IMR-90 (cell line): ENCODE results near the gene RET. TPM values are rescaled to one million over a fixed set of nuclear protein-coding genes. Genes with fewer than 3 reads are reported as not detected.

ENCODE experiments used
- ATAC-seq: fragments of 200-7000 bp; cut with Tn5 transposase; 2 replicates; pipeline ENCODE4 v1.9.1; 2020; ENCODE audit warnings: low read depth, mild to moderate bottlenecking, moderate library complexity
- BruUV-seq: library from RNA; stranded (reverse); fragments of 400-500 nt; replicated peaks from 2 replicates; lab custom pipeline; 2021; lab: Mats Ljungman, UMichigan
- CTCF ChIA-PET: fragments of 300-600 bp; formaldehyde crosslinking; extraction: SDS; loops from one replicate; lab custom pipeline; 2021; ENCODE audit warnings: antibody characterized with exemption; lab: Yijun Ruan, JAX
- POLR2A ChIA-PET: fragments of 300-600 bp; sonication (Branson Sonifier 250); formaldehyde crosslinking; loops from one replicate; lab custom pipeline; 2022; ENCODE audit warnings: antibody characterized with exemption; ENCODE audit not compliant: unreplicated experiment; lab: Charles Lee
- DNase-seq: peaks from one replicate; pipeline ENCODE4 v3.0.0; 2013
- H2AFZ ChIP-seq: replicated peaks from 2 replicates; pipeline ENCODE3; 2013; ENCODE audit warnings: low read length, mild to moderate bottlenecking; ENCODE audit not compliant: poor library complexity
- H2AK5ac ChIP-seq: 2 replicates; pipeline ENCODE4 v1.6.1; 2013; ENCODE audit warnings: low read depth, low read length, inconsistent platforms
- H2AK9ac ChIP-seq: replicated peaks from 2 replicates; pipeline ENCODE3; 2013; ENCODE audit warnings: mild to moderate bottlenecking, low read depth, low read length, moderate library complexity; ENCODE audit not compliant: poor library complexity
- H2BK120ac ChIP-seq: 2 replicates; pipeline ENCODE4 v1.6.1; 2013; ENCODE audit warnings: low read depth, low read length, inconsistent platforms
- H2BK15ac ChIP-seq: 3 replicates; pipeline ENCODE4 v1.6.1; 2013; ENCODE audit warnings: low read depth, low read length, inconsistent platforms
- H2BK20ac ChIP-seq: 2 replicates; pipeline ENCODE4 v1.6.1; 2013; ENCODE audit warnings: low read depth, mild to moderate bottlenecking, inconsistent platforms, low read length, moderate library complexity
- H2BK5ac ChIP-seq: 2 replicates; pipeline ENCODE4 v1.6.1; 2013; ENCODE audit warnings: mild to moderate bottlenecking, low read depth, low read length, inconsistent platforms; ENCODE audit not compliant: poor library complexity, severe bottlenecking
- H3K14ac ChIP-seq: replicated peaks from 2 replicates; pipeline ENCODE4 v1.6.1; 2013; ENCODE audit warnings: low read depth, low read length, inconsistent platforms
- H3K18ac ChIP-seq: 2 replicates; pipeline ENCODE4 v1.6.1; 2013; ENCODE audit warnings: low read depth, low read length, control low read depth
- H3K23ac ChIP-seq: 2 replicates; pipeline ENCODE4 v1.6.1; 2013; ENCODE audit warnings: low read depth, low read length, inconsistent platforms
- H3K27ac ChIP-seq: 2 replicates; pipeline ENCODE4 v1.5.1; 2013; ENCODE audit warnings: mild to moderate bottlenecking, control low read depth, low read length; ENCODE audit not compliant: insufficient read depth
- H3K27me3 ChIP-seq: 2 replicates; pipeline ENCODE4 v1.6.1; 2013; ENCODE audit warnings: low read length; ENCODE audit not compliant: control insufficient read depth, insufficient read depth
- H3K36me3 ChIP-seq: 2 replicates; pipeline ENCODE4 v1.6.1; 2013; ENCODE audit warnings: low read length, mixed read lengths; ENCODE audit not compliant: control insufficient read depth, insufficient read depth
- H3K4ac ChIP-seq: 2 replicates; pipeline ENCODE4 v1.6.1; 2013; ENCODE audit warnings: low read depth, low read length, inconsistent platforms
- H3K4me1 ChIP-seq: 2 replicates; pipeline ENCODE4 v1.6.1; 2013; ENCODE audit warnings: low read length, mixed read lengths; ENCODE audit not compliant: control insufficient read depth, insufficient read depth
- H3K4me2 ChIP-seq: 2 replicates; pipeline ENCODE4 v1.6.1; 2013; ENCODE audit warnings: low read depth, mild to moderate bottlenecking, control low read depth, low read length, moderate library complexity
- H3K4me3 ChIP-seq: 2 replicates; pipeline ENCODE4 v1.5.1; 2013; ENCODE audit warnings: low read depth, mild to moderate bottlenecking, control low read depth, low read length, moderate library complexity; ENCODE audit not compliant: insufficient read depth
- H3K56ac ChIP-seq: 2 replicates; pipeline ENCODE4 v1.6.1; 2013; ENCODE audit warnings: low read length, inconsistent platforms; ENCODE audit not compliant: insufficient read depth; ENCODE audit errors: extremely low read depth
- H3K79me1 ChIP-seq, 2 experiments: 2 replicates each; pipeline ENCODE4 v1.6.1; 2013; ENCODE audit warnings: low read length in 2 of 2, inconsistent platforms in 1 of 2, low read depth in 1 of 2
- H3K9ac ChIP-seq: 2 replicates; pipeline ENCODE4 v1.6.1; 2013; ENCODE audit warnings: low read depth, low read length, control low read depth
- H3K9me1 ChIP-seq: 2 replicates; pipeline ENCODE4 v1.6.1; 2013; ENCODE audit warnings: low read length, inconsistent platforms; ENCODE audit not compliant: insufficient read depth
- H3K9me3 ChIP-seq: 2 replicates; pipeline ENCODE4 v1.6.1; 2013; ENCODE audit warnings: low read length; ENCODE audit not compliant: control insufficient read depth, insufficient read depth
- H4K20me1 ChIP-seq: 2 replicates; pipeline ENCODE4 v1.6.1; 2013; ENCODE audit warnings: low read length, inconsistent platforms; ENCODE audit not compliant: insufficient read depth
- H4K5ac ChIP-seq: 2 replicates; pipeline ENCODE4 v1.6.1; 2013; ENCODE audit warnings: mild to moderate bottlenecking, low read depth, low read length, control low read depth
- H4K8ac ChIP-seq, 2 experiments: 2 replicates each; pipeline ENCODE4 v1.6.1; 2013; ENCODE audit warnings: low read depth in 2 of 2, low read length in 2 of 2, control low read depth in 1 of 2, inconsistent platforms in 1 of 2
- H4K91ac ChIP-seq: 2 replicates; pipeline ENCODE4 v1.6.1; 2013; ENCODE audit warnings: low read depth, low read length, inconsistent platforms; ENCODE audit not compliant: insufficient read depth
- BHLHE40 ChIP-seq: fragments of 150-350 bp; IDR thresholded peaks from 2 replicates; pipeline ENCODE4 v1.6.1; 2016; ENCODE audit warnings: mild to moderate bottlenecking, low read depth, low read length
- CEBPB ChIP-seq: IDR thresholded peaks from 2 replicates; pipeline ENCODE4 v1.6.1; 2012; ENCODE audit warnings: low read depth, low read length, improper control_type of control experiment
- CHD1 ChIP-seq: IDR thresholded peaks from 2 replicates; pipeline ENCODE4 v1.6.1; 2012; ENCODE audit warnings: low read depth, low read length, improper control_type of control experiment
- CTCF ChIP-seq: conservative IDR thresholded peaks from 2 replicates; pipeline ENCODE4 v1.5.1; 2012; ENCODE audit warnings: mild to moderate bottlenecking, low read depth, low read length, improper control_type of control experiment
- ELK1 ChIP-seq: fragments of 150-350 bp; IDR thresholded peaks from 2 replicates; pipeline ENCODE4 v1.6.1; 2016; ENCODE audit warnings: low read depth, mild to moderate bottlenecking, low read length, moderate library complexity, borderline replicate concordance
- MAFK ChIP-seq: IDR thresholded peaks from 2 replicates; pipeline ENCODE4 v1.6.1; 2012; ENCODE audit warnings: low read depth, low read length, improper control_type of control experiment
- MAZ ChIP-seq: IDR thresholded peaks from 2 replicates; pipeline ENCODE4 v1.6.1; 2012; ENCODE audit warnings: low read depth, mild to moderate bottlenecking, low read length, improper control_type of control experiment, moderate library complexity, borderline replicate concordance
- MXI1 ChIP-seq: IDR thresholded peaks from 2 replicates; pipeline ENCODE4 v1.6.1; 2012; ENCODE audit warnings: low read depth, mild to moderate bottlenecking, low read length, moderate library complexity, borderline replicate concordance
- NFE2L2 ChIP-seq: fragments of 150-350 bp; IDR thresholded peaks from 2 replicates; pipeline ENCODE4 v1.6.1; 2016; ENCODE audit warnings: low read depth, mild to moderate bottlenecking, low read length
- POLR2A ChIP-seq: IDR thresholded peaks from 2 replicates; pipeline ENCODE4 v1.6.1; 2012; ENCODE audit warnings: mild to moderate bottlenecking, low read depth, low read length
- RAD21 ChIP-seq: IDR thresholded peaks from 2 replicates; pipeline ENCODE4 v1.6.1; 2012; ENCODE audit warnings: low read length, improper control_type of control experiment
- RFX5 ChIP-seq: IDR thresholded peaks from 2 replicates; pipeline ENCODE4 v1.8.0; 2012; ENCODE audit warnings: low read depth, mild to moderate bottlenecking, low read length, moderate library complexity
- SMC3 ChIP-seq: fragments of 150-350 bp; IDR thresholded peaks from 2 replicates; pipeline ENCODE4 v1.6.1; 2016; ENCODE audit warnings: low read depth, mild to moderate bottlenecking, antibody characterized with exemption, low read length, moderate library complexity
- USF2 ChIP-seq: fragments of 150-350 bp; IDR thresholded peaks from 2 replicates; pipeline ENCODE4 v1.6.1; 2017; ENCODE audit warnings: mild to moderate bottlenecking, antibody characterized with exemption, low read length, low read depth
- WGBS, 2 experiments: methylation state at CpG; one replicate each; pipeline versions ENCODE4 v1.1.5 to v1.1.7; 2013; ENCODE audit warnings: missing lambda C conversion rate in 2 of 2; ENCODE audit not compliant: insufficient read length in 1 of 2; ENCODE audit errors: extremely low coverage in 2 of 2; 5-methylcytosine and 5-hydroxymethylcytosine counted together
- dilution Hi-C: fragments of 300-500 bp; cut with HindIII; formaldehyde crosslinking; loops from one replicate; pipeline ENCODE4 v1.14.3; 2018; ENCODE audit warnings: low sequenced_read_pairs; ENCODE audit not compliant: unreplicated experiment
- in situ Hi-C: fragments of 300-500 bp; cut with MboI; formaldehyde crosslinking; loops from 3 replicates; pipeline ENCODE4 v1.14.3; 2019; ENCODE audit warnings: low sequenced_read_pairs, inconsistent platforms, mixed read lengths
- intact Hi-C: fragments of 100-400 bp; cut with micrococcal nuclease; formaldehyde crosslinking; loops from 2 replicates; pipeline ENCODE4 v1.10.0; 2022
- polyA plus RNA-seq, 3 experiments: library from polyadenylated mRNA; depleted of rRNA; stranded (reverse); fragments of >200 nt; gene quantifications; 2 replicates each; pipeline ENCODE4 v1.2.3, GENCODE V29; 2012; ENCODE audit warnings: low replicate concordance in 1 of 3
- total RNA-seq: library from RNA; depleted of rRNA; stranded (reverse); fragments of >200 nt; gene quantifications from 2 replicates; pipeline ENCODE4 v1.2.3, GENCODE V29; 2012

The RET gene
- total and polyA plus RNA-seq, 2 of the 4 experiments (the other 2 are of a cell fraction), result 0.10 to 0.18 TPM

GRCh38 chr10:43167498-43167889 is 90.6 kb downstream of the RET start:
- dilution Hi-C loops (no loop called here), intact Hi-C loops (no loop called here), in situ Hi-C loops (no loop called here)
- Histone ChIP-seq H3K9me3 (no peaks in the 10 kb centered on the region), H2BK5ac (no peak overlapping the region), H3K18ac (no peak overlapping the region), H3K36me3 (peaks cover 18% of the 10 kb centered on the region), H3K79me1 (peaks cover 20 to 22% of the 10 kb centered on the region in 2 experiments; a peak in 3 of 4 replicates), H3K4me2 (no peak overlapping the region), H4K5ac (no peak overlapping the region), H2BK15ac (no peak overlapping the region), H4K20me1 (no peaks in the 10 kb centered on the region; the same call in 1 of the 2 replicates), H3K14ac (no peak overlapping the region), H2BK20ac (no peak overlapping the region), H3K27me3 (no peaks in the 10 kb centered on the region), H2BK120ac (no peak overlapping the region), H2AFZ (no peak overlapping the region), H3K23ac (no peak overlapping the region), H3K9me1 (peaks cover 2% of the 10 kb centered on the region; the same call in 1 of the 2 replicates), H3K4me1 (peaks cover 2% of the 10 kb centered on the region; the same call in 1 of the 2 replicates), H4K91ac (no peak overlapping the region), H2AK9ac (no peak overlapping the region), H2AK5ac (no peak overlapping the region), H3K4ac (no peak overlapping the region), H3K27ac (no peak overlapping the region), H3K9ac (no peak overlapping the region), H3K56ac (no peak overlapping the region), H4K8ac (no peak overlapping the region), H3K4me3 (no peak overlapping the region)
- ATAC-seq (no peak), DNase-seq (no peak)
- BruUV-seq, result no TSS peak
- POLR2A ChIA-PET, result no interaction called here
- no peak for TF ChIP-seq SMC3
- TF ChIP-seq MXI1, result no peak
- no peak for TF ChIP-seq RFX5
- no peak for TF ChIP-seq CEBPB
- no peak for TF ChIP-seq POLR2A
- TF ChIP-seq MAZ, result no peak
- no peak for TF ChIP-seq RAD21
- TF ChIP-seq ELK1, result no peak
- no peak for TF ChIP-seq NFE2L2
- no peak for TF ChIP-seq BHLHE40
- no peak for TF ChIP-seq CTCF
- no peak for TF ChIP-seq MAFK
- no peak for TF ChIP-seq CHD1
- no peak for TF ChIP-seq USF2
- WGBS, 2 experiments, result no CpG with 5 or more reads among the region's 2 CpGs
- CTCF ChIA-PET, result interaction anchor here (0.8 kb wide), 1 partner anchor 33 kb away, joined by 3 read pairs; no protein-coding TSS in a partner anchor
